HepG2 (cell line): ENCODE measurements around the gene CD300C. TPM values are rescaled to one million over a fixed set of nuclear protein-coding genes. Genes with fewer than 3 reads are reported as not detected.
A peak's percentile ranks its signal among the peaks of the same experiment; 100 is the strongest.

Experiments used
- ATAC-seq: fragments of 200-7000 bp; cut with Tn5 transposase; 3 replicates; pipeline ENCODE4 v1.9.1; 2020; ENCODE audit warnings: mild to moderate bottlenecking, moderate library complexity
- BruUV-seq: library from RNA; stranded (reverse); fragments of 400-500 nt; replicated peaks from 2 replicates; lab custom pipeline; 2021; lab: Mats Ljungman, UMichigan
- CTCF ChIA-PET: fragments of 300-600 bp; formaldehyde crosslinking; extraction: SDS; loops from one replicate; lab custom pipeline; 2021; ENCODE audit warnings: low total read pairs, inconsistent platforms, low intra/inter-chr PET ratio; lab: Yijun Ruan, JAX
- POLR2A ChIA-PET: fragments of 350-600 bp; sonication (Branson Sonifier 250); formaldehyde crosslinking; loops from one replicate; lab custom pipeline; 2020; ENCODE audit warnings: antibody characterized with exemption, inconsistent platforms; lab: Yijun Ruan, JAX
- DNase-seq: peaks from one replicate; pipeline ENCODE4 v3.0.0-alpha.2; 2015; ENCODE audit warnings: low spot score
- FAIRE-seq: peaks from 3 replicates; lab custom pipeline; 2011; peaks lifted over from hg19 to GRCh38; lab: Jason Lieb, UNC
- H2AFZ ChIP-seq: one replicate; pipeline ENCODE4 v1.6.1; 2011; ENCODE audit warnings: low read length, inconsistent platforms
- H3K27ac ChIP-seq: fragments of 300-600 bp; 3 replicates; pipeline ENCODE4 v1.8.0; 2011; ENCODE audit warnings: mixed run types, mild to moderate bottlenecking, mixed read lengths, low read length, inconsistent platforms; ENCODE audit not compliant: insufficient read depth; ENCODE audit errors: extremely low read length
- H3K27me3 ChIP-seq, 2 experiments: fragments of 200-600 bp in 1 of 2; 2 replicates in 1 of 2; 3 replicates in 1 of 2; pipeline versions ENCODE4 v1.6.0 to v1.8.0; 2011; ENCODE audit warnings: low read length in 2 of 2, mild to moderate bottlenecking in 2 of 2, moderate library complexity in 2 of 2, inconsistent platforms in 1 of 2; ENCODE audit not compliant: insufficient read depth in 2 of 2, control insufficient read depth in 1 of 2
- H3K36me3 ChIP-seq, 2 experiments: fragments of 200-600 bp in 1 of 2; replicated peaks in 1 of 2; 2 replicates in 1 of 2; 3 replicates in 1 of 2; pipeline versions ENCODE4 v1.5.1 to v1.8.0; 2011; ENCODE audit warnings: low read length in 2 of 2, inconsistent platforms in 1 of 2; ENCODE audit not compliant: insufficient read depth in 2 of 2, control insufficient read depth in 1 of 2
- H3K4me1 ChIP-seq: 2 replicates; pipeline ENCODE4 v1.5.1; 2012; ENCODE audit warnings: low read length, inconsistent platforms; ENCODE audit not compliant: insufficient read depth
- H3K4me2 ChIP-seq: 2 replicates; pipeline ENCODE4 v1.6.0; 2011; ENCODE audit warnings: low read depth, low read length, inconsistent platforms
- H3K4me3 ChIP-seq, 3 experiments: fragments of 200-600 bp in 1 of 3; sonication (generic), shearing (Covaris generic) in 1 of 3; replicated peaks in 1 of 3; 2 replicates each; pipeline ENCODE4 v1.5.1; 2011 to 2016; ENCODE audit warnings: low read length in 3 of 3, inconsistent platforms in 2 of 3, low read depth in 2 of 3, mild to moderate bottlenecking in 2 of 3, control low read depth in 1 of 3, mixed read lengths in 1 of 3; ENCODE audit not compliant: insufficient read depth in 1 of 3
- H3K79me2 ChIP-seq: one replicate; pipeline ENCODE4 v1.6.1; 2011; ENCODE audit warnings: low read length, inconsistent platforms; ENCODE audit not compliant: insufficient read depth
- H3K9ac ChIP-seq: 2 replicates; pipeline ENCODE4 v1.6.0; 2011; ENCODE audit warnings: mild to moderate bottlenecking, low read depth, low read length, inconsistent platforms; ENCODE audit not compliant: insufficient read depth
- H3K9me3 ChIP-seq: 2 replicates; pipeline ENCODE4 v1.5.1; 2012; ENCODE audit warnings: mild to moderate bottlenecking, low read length
- H4K20me1 ChIP-seq: 2 replicates; pipeline ENCODE4 v1.6.0; 2011; ENCODE audit warnings: inconsistent platforms, mild to moderate bottlenecking, low read length, moderate library complexity; ENCODE audit not compliant: insufficient read depth
- ETS1 ChIP-seq: sonication (generic); formaldehyde crosslinking; IDR thresholded peaks from 2 replicates; pipeline ENCODE4 v1.4.0; 2020; ENCODE audit warnings: missing genetic modification reagents
- HNRNPL ChIP-seq: fragments of 200-400 bp; formaldehyde crosslinking; IDR thresholded peaks from 2 replicates; pipeline ENCODE4 v1.6.1; 2017; ENCODE audit warnings: mild to moderate bottlenecking, low read depth, low read length
- HNRNPLL ChIP-seq: fragments of 200-400 bp; formaldehyde crosslinking; IDR thresholded peaks from 2 replicates; pipeline ENCODE4 v1.6.1; 2017; ENCODE audit warnings: mild to moderate bottlenecking, low read depth, low read length; ENCODE audit not compliant: poor library complexity, severe bottlenecking
- MAFF ChIP-seq: IDR thresholded peaks from 2 replicates; pipeline ENCODE4 v1.6.1; 2011; ENCODE audit warnings: low read depth, low read length, improper control_type of control experiment
- NFAT5 ChIP-seq: sonication (generic); formaldehyde crosslinking; IDR thresholded peaks from 2 replicates; pipeline ENCODE4 v1.4.0; 2020; ENCODE audit warnings: missing genetic modification reagents
- RORA ChIP-seq: sonication (generic); formaldehyde crosslinking; IDR thresholded peaks from 2 replicates; pipeline ENCODE4 v1.5.0; 2020; ENCODE audit warnings: mild to moderate bottlenecking, missing genetic modification reagents, moderate library complexity
- SRSF1 ChIP-seq: fragments of 200-400 bp; formaldehyde crosslinking; optimal IDR thresholded peaks from 2 replicates; pipeline ENCODE3; 2017; ENCODE audit warnings: mild to moderate bottlenecking, low read depth, low read length, moderate library complexity
- ZNF263 ChIP-seq: sonication (generic); formaldehyde crosslinking; IDR thresholded peaks from 2 replicates; pipeline ENCODE4 v1.4.0; 2020; ENCODE audit warnings: missing genetic modification reagents
- ZNF382 ChIP-seq: sonication (generic); formaldehyde crosslinking; IDR thresholded peaks from 2 replicates; pipeline ENCODE4 v1.5.0; 2020; ENCODE audit warnings: missing genetic modification reagents, mild to moderate bottlenecking, borderline replicate concordance
- ZNF431 ChIP-seq: sonication (generic); formaldehyde crosslinking; IDR thresholded peaks from 2 replicates; pipeline ENCODE4 v1.9.0; 2022; ENCODE audit warnings: missing genetic modification reagents, low read depth, mild to moderate bottlenecking, borderline replicate concordance
- ZNF44 ChIP-seq: sonication (generic); formaldehyde crosslinking; IDR thresholded peaks from 2 replicates; pipeline ENCODE4 v1.5.1; 2020; ENCODE audit warnings: mild to moderate bottlenecking, missing genetic modification reagents
- ZNF451 ChIP-seq: sonication (generic); formaldehyde crosslinking; IDR thresholded peaks from 2 replicates; pipeline ENCODE4 v1.5.0; 2020; ENCODE audit warnings: mild to moderate bottlenecking, missing genetic modification reagents
- ZNF775 ChIP-seq: sonication (generic); formaldehyde crosslinking; IDR thresholded peaks from 2 replicates; pipeline ENCODE4 v1.4.0; 2020; ENCODE audit warnings: missing genetic modification reagents, mild to moderate bottlenecking, moderate library complexity, borderline replicate concordance
- ZSCAN22 ChIP-seq: sonication (generic); formaldehyde crosslinking; IDR thresholded peaks from 2 replicates; pipeline ENCODE4 v1.4.0; 2020; ENCODE audit warnings: mild to moderate bottlenecking, missing genetic modification reagents
- WGBS: methylation state at CpG from one replicate; pipeline ENCODE4 v1.1.6; 2017; ENCODE audit warnings: low lambda C conversion rate; 5-methylcytosine and 5-hydroxymethylcytosine counted together
- in situ Hi-C: cut with HindIII; loops from 2 replicates; pipeline ENCODE4 v1.10.0; 2017; ENCODE audit warnings: low pct_unique_long_range_greater_than_20kb; ENCODE audit not compliant: extremely low pct_ligation_motif_present
- intact Hi-C: fragments of 100-400 bp; cut with micrococcal nuclease; formaldehyde crosslinking; loops from one replicate; pipeline ENCODE4 v1.10.0; 2022; ENCODE audit not compliant: unreplicated experiment
- polyA plus RNA-seq, 8 experiments: library from polyadenylated mRNA; depleted of rRNA in 3 of 8; stranded (reverse) in 7 of 8; unstranded in 1 of 8; fragments of >200 nt; fragmentation: Illumina TruSeq in 4 of 8; extraction: Trizol in 4 of 8; gene quantifications; 2 replicates each; pipeline versions ENCODE4 v1.2.1 to v1.2.3, GENCODE V29; 2011 to 2016; ENCODE audit warnings: low read depth in 4 of 8, missing spikeins in 1 of 8, mixed read lengths in 1 of 8; ENCODE audit not compliant: insufficient read depth in 1 of 8
- total RNA-seq, 5 experiments: library from RNA; depleted of rRNA; stranded (reverse); fragments of >200 nt; fragmentation: Illumina TruSeq; extraction: Trizol; gene quantifications; 2 replicates each; pipeline ENCODE4 v1.2.3, GENCODE V29; 2016; ENCODE audit warnings: low read depth in 1 of 5
- TF ChIP-seq, protein P1 (sequence below): sonication (generic); formaldehyde crosslinking; IDR thresholded peaks from 2 replicates; pipeline ENCODE4 v1.5.1; 2020; ENCODE audit warnings: mild to moderate bottlenecking, moderate library complexity, missing genetic modification reagents

The CD300C gene
- total and polyA plus RNA-seq, 2 of the 13 experiments (the other 11 are each of a cell fraction or from before 2014, with no cell fraction given): not detected

DNA sequence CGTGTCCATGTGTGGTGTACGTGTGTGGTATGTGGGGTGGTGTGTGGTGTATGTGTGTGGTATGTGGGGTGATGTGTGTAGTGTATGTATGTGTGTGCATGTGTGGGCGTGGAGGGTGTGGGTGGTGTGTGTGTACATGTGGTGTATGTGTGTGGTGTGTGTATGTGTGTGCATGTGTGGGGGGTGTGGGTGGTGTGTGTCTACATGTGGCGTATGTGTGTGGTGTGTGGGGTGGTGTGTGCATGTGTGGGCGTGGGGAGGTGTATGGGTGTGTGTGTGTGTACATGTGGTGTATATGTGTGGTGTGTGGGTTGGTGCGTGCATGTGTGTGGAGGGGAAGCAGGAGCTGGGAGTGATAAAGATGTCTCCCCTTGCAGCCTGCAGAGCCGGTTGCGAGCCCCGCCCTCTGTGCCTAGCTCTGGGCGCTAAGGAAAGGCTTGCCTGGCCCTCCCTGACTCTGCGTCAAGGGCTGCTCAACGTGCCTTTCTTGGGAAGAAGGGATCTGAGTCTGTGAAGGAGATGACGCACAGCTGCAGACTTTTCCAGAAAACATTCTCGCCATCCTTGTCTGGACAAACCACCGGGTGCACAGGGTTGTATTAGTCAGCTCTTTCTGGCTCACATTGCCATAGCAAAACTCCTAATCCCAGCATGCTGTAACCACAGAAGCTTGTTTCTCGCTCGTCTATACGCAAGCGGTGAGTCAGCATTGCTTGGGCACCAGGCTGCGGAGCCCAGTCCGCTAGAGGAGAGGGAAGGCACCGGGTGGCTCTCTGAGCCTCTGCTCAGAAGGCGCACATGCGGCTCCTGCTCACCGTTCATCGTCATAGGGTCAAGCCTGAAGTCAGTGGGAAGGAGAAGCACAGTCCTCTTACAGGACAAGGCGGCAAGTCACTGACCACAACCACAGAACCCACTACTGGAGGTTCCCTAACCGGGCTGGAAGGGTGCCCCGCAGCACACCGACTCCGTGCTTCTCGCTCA, 23.4 kb upstream of the CD300C start:
- FAIRE-seq (no peak), DNase-seq (no peak), ATAC-seq (peak; percentile 22; the same call in 2 of the 3 replicates)
- Histone ChIP-seq H3K36me3 (no peaks in the 10 kb centered on the region), H3K9me3 (no peaks in the 10 kb centered on the region), H4K20me1 (no peaks in the 10 kb centered on the region), H3K27me3 (peaks cover 2 to 30% of the 10 kb centered on the region in 2 experiments), H2AFZ (no peak overlapping the region), H3K4me2 (no peak overlapping the region), H3K9ac (no peak overlapping the region), H3K27ac (no peak overlapping the region), H3K4me1 (no peaks in the 10 kb centered on the region), H3K4me3 (no peak overlapping the region), H3K79me2 (no peaks in the 10 kb centered on the region)
- in situ Hi-C loops (no loop called here), intact Hi-C loops (no loop called here)
- ChIA-PET POLR2A (no interaction called here), CTCF (no interaction called here)
- WGBS: 43% methylated on average over 28 of the region's 32 CpGs
- no TSS peak for BruUV-seq
- no peak for TF ChIP-seq HNRNPLL
- no peak for TF ChIP-seq ZNF44 (CRISPR knock-in tag)
- TF ChIP-seq ZNF775 (CRISPR knock-in tag): no peak
- TF ChIP-seq, protein P1, sequence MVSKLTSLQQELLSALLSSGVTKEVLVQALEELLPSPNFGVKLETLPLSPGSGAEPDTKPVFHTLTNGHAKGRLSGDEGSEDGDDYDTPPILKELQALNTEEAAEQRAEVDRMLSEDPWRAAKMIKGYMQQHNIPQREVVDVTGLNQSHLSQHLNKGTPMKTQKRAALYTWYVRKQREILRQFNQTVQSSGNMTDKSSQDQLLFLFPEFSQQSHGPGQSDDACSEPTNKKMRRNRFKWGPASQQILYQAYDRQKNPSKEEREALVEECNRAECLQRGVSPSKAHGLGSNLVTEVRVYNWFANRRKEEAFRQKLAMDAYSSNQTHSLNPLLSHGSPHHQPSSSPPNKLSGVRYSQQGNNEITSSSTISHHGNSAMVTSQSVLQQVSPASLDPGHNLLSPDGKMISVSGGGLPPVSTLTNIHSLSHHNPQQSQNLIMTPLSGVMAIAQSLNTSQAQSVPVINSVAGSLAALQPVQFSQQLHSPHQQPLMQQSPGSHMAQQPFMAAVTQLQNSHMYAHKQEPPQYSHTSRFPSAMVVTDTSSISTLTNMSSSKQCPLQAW (CRISPR knock-in tag): no peak
- no peak for TF ChIP-seq ETS1 (CRISPR knock-in tag)
- no peak for TF ChIP-seq RORA (CRISPR knock-in tag)
- no peak for TF ChIP-seq NFAT5
- no peak for TF ChIP-seq ZNF263 (CRISPR knock-in tag)
- TF ChIP-seq SRSF1: no peak
- 0 out of 2 replicates have a peak, but pooled peaks have one; percentile 16 for TF ChIP-seq MAFF
- TF ChIP-seq HNRNPL: 0 out of 2 replicates have a peak, but pooled peaks have one; percentile 17
- TF ChIP-seq ZNF382 (CRISPR knock-in tag): no peak
- TF ChIP-seq ZSCAN22: no peak
- no peak for TF ChIP-seq ZNF431
- TF ChIP-seq ZNF451 (CRISPR knock-in tag): no peak
